Neural cell (in vitro differentiated cells): ENCODE results near the gene RUFY4.

ENCODE experiments used
- CTCF ChIP-seq: fragments of 450-650 bp; IDR thresholded peaks from 2 replicates; pipeline ENCODE4 v1.5.1; 2014; ENCODE audit warnings: antibody characterized with exemption, mild to moderate bottlenecking, moderate library complexity; ENCODE audit not compliant: poor library complexity, severe bottlenecking
- EP300 ChIP-seq: fragments of 450-650 bp; conservative IDR thresholded peaks from 2 replicates; pipeline ENCODE4 v1.6.1; 2014; ENCODE audit warnings: antibody characterized with exemption, mild to moderate bottlenecking, moderate library complexity; ENCODE audit not compliant: poor library complexity, severe bottlenecking
- EZH2 ChIP-seq: fragments of 200-600, 300-800 bp; shearing (Covaris generic), sonication (generic); IDR thresholded peaks from 2 replicates; pipeline ENCODE4 v1.6.1; 2014; ENCODE audit warnings: antibody characterized with exemption, low read length, borderline replicate concordance, mild to moderate bottlenecking; ENCODE audit not compliant: insufficient read depth, poor library complexity, severe bottlenecking
- POLR2AphosphoS5 ChIP-seq: IDR thresholded peaks from 2 replicates; pipeline ENCODE4 v1.6.1; 2012
- RAD21 ChIP-seq: fragments of 450-650 bp; conservative IDR thresholded peaks from 2 replicates; pipeline ENCODE4 v1.6.1; 2014; ENCODE audit warnings: antibody characterized with exemption, mild to moderate bottlenecking, moderate library complexity
- REST ChIP-seq: IDR thresholded peaks from 2 replicates; pipeline ENCODE4 v1.6.1; 2012; ENCODE audit warnings: borderline replicate concordance
- SMC3 ChIP-seq: fragments of 450-650 bp; conservative IDR thresholded peaks from 2 replicates; pipeline ENCODE4 v1.6.1; 2014; ENCODE audit warnings: antibody characterized with exemption, mild to moderate bottlenecking, moderate library complexity; ENCODE audit not compliant: poor library complexity
- TAF1 ChIP-seq: IDR thresholded peaks from 2 replicates; pipeline ENCODE4 v1.6.1; 2012; ENCODE audit warnings: low read depth

GRCh38 chr2:218070587-218070986 lies 1.5 kb downstream of the RUFY4 start:
- no peak for TF ChIP-seq EZH2
- TF ChIP-seq CTCF: no peak
- TF ChIP-seq POLR2AphosphoS5: no peak
- no peak for TF ChIP-seq EP300
- no peak for TF ChIP-seq SMC3
- TF ChIP-seq TAF1: no peak
- TF ChIP-seq REST: no peak
- TF ChIP-seq RAD21: no peak
